ENCODE measurements around the gene SYT13.

The SYT13 gene

GRCh38 chr11:45245218-45246045 lies 40.7 kb downstream of the SYT13 start:
- no peak for DNase-seq

- DNase-seq, result no peak
Measured at GRCh38 chr11:45243967-45244366, 42.2 kb downstream of the SYT13 start.

GRCh38 chr11:45239733-45240132 lies 46.4 kb downstream of the SYT13 start:
- DNase-seq, result no peak

GRCh38 chr11:45238724-45239123 lies 47.4 kb downstream of the SYT13 start:
- no peak for DNase-seq

- DNase-seq, result no peak
Measured at GRCh38 chr11:45237711-45238315, 48.3 kb downstream of the SYT13 start.

- DNase-seq, result no peak
Measured at GRCh38 chr11:45234306-45235006, 51.7 kb downstream of the SYT13 start.

GRCh38 chr11:45233804-45234170 lies 52.4 kb downstream of the SYT13 start:
- DNase-seq, result no peak

GRCh38 chr11:45233121-45233803 lies 52.9 kb downstream of the SYT13 start:
- peak; percentile 8 for DNase-seq

GRCh38 chr11:45232341-45233080 lies 53.6 kb downstream of the SYT13 start:
- no peak for DNase-seq

- no peak for DNase-seq
Measured at GRCh38 chr11:45229401-45230020, 56.6 kb downstream of the SYT13 start.

GRCh38 chr11:45227836-45228235 lies 58.3 kb downstream of the SYT13 start:
- no peak for DNase-seq

- no peak for DNase-seq
Measured at GRCh38 chr11:45226901-45227300, 59.2 kb downstream of the SYT13 start.

GRCh38 chr11:45225961-45226871 lies 59.9 kb downstream of the SYT13 start:
- DNase-seq, result no peak

GRCh38 chr11:45225277-45225676 lies 60.9 kb downstream of the SYT13 start:
- DNase-seq, result no peak

- no peak for DNase-seq
Measured at GRCh38 chr11:45224766-45225165, 61.4 kb downstream of the SYT13 start.

GRCh38 chr11:45223496-45223895 lies 62.6 kb downstream of the SYT13 start:
- no peak for DNase-seq

- no peak for DNase-seq
Measured at GRCh38 chr11:45219411-45219810, 66.7 kb downstream of the SYT13 start.

- DNase-seq, result no peak
Measured at GRCh38 chr11:45218705-45219104, 67.4 kb downstream of the SYT13 start.

- DNase-seq, result no peak
Measured at GRCh38 chr11:45217991-45218390, 68.2 kb downstream of the SYT13 start.

GRCh38 chr11:45216901-45217300 lies 69.2 kb downstream of the SYT13 start:
- DNase-seq, result no peak

GRCh38 chr11:45216031-45216430 lies 70.1 kb downstream of the SYT13 start:
- no peak for DNase-seq

Measured in NCI-H1694 treated with DMSO at 0.1 percent for 48 hours (cell line).